HFFc6 (cell line): ENCODE data around the gene RIPOR3. TPM values are rescaled to one million over a fixed set of nuclear protein-coding genes. Genes with fewer than 3 reads are reported as not detected.

Experiments
- DNase-seq: peaks from one replicate; pipeline ENCODE4 v3.0.0-alpha.2; 2018
- H3K27ac Mint-ChIP-seq: 2 replicates; pipeline ENCODE4 v1.8.0; 2020; ENCODE audit warnings: mild to moderate bottlenecking, mixed read lengths
- H3K27me3 Mint-ChIP-seq: 2 replicates; pipeline ENCODE4 v1.8.0; 2021; ENCODE audit warnings: mild to moderate bottlenecking, moderate library complexity, mixed read lengths; ENCODE audit not compliant: insufficient read depth
- H3K36me3 Mint-ChIP-seq: 2 replicates; pipeline ENCODE4 v1.8.0; 2021; ENCODE audit warnings: low read depth, mixed read lengths
- H3K4me1 Mint-ChIP-seq: 2 replicates; pipeline ENCODE4 v1.8.0; 2020; ENCODE audit warnings: low read depth, mixed read lengths
- H3K4me3 Mint-ChIP-seq: 2 replicates; pipeline ENCODE4 v1.8.0; 2020; ENCODE audit warnings: mild to moderate bottlenecking, moderate library complexity, mixed read lengths
- H3K9me3 Mint-ChIP-seq: 2 replicates; pipeline ENCODE4 v1.8.0; 2020; ENCODE audit warnings: mild to moderate bottlenecking, mixed read lengths
- CTCF ChIP-seq: fragments of 200-600 bp; sonication (generic); IDR thresholded peaks from 2 replicates; pipeline ENCODE4 v1.5.0; 2021; ENCODE audit warnings: antibody characterized with exemption, mild to moderate bottlenecking
- total RNA-seq, 6 experiments: library from RNA; stranded (reverse); fragmentation: NEBNext Ultra II Directional; extraction: Animal tissue kit (Norgen Biotek cat#: 25700); gene quantifications; 2 replicates in 1 of 6; 3 replicates in 5 of 6; pipeline ENCODE4 v1.2.3, GENCODE V29; 2021

Gene RIPOR3
- total RNA-seq, 6 experiments from 2014 or later: 0.07 to 0.25 (median 0.11) TPM

GRCh38 chr20:50598074-50598473 lies 93.3 kb downstream of the RIPOR3 start:
- Mint-ChIP-seq H3K9me3 (no peaks in the 10 kb centered on the region), H3K27ac (no peak overlapping the region), H3K27me3 (peaks cover 32% of the 10 kb centered on the region), H3K36me3 (no peaks in the 10 kb centered on the region), H3K4me3 (no peak overlapping the region), H3K4me1 (no peaks in the 10 kb centered on the region)
- TF ChIP-seq CTCF: no peak
- DNase-seq: no peak

GRCh38 chr20:50597406-50597969 lies 93.9 kb downstream of the RIPOR3 start:
- TF ChIP-seq CTCF: no peak
- Mint-ChIP-seq H3K27ac (no peak overlapping the region), H3K36me3 (no peaks in the 10 kb centered on the region), H3K4me3 (no peak overlapping the region), H3K9me3 (no peaks in the 10 kb centered on the region), H3K4me1 (no peaks in the 10 kb centered on the region), H3K27me3 (peaks cover 32% of the 10 kb centered on the region)
- no peak for DNase-seq

- H3K9me3 Mint-ChIP-seq: no peaks in the 10 kb centered on the region
- no peaks in the 10 kb centered on the region for H3K4me1 Mint-ChIP-seq
- H3K27ac Mint-ChIP-seq: no peak overlapping the region
- H3K4me3 Mint-ChIP-seq: no peak overlapping the region
- no peak for DNase-seq
- peaks cover 34% of the 10 kb centered on the region for H3K27me3 Mint-ChIP-seq
- no peak for TF ChIP-seq CTCF
- no peaks in the 10 kb centered on the region for H3K36me3 Mint-ChIP-seq
Observed at GRCh38 chr20:50596694-50597021, 94.7 kb downstream of the RIPOR3 start.

GRCh38 chr20:50595988-50596693 lies 95.2 kb downstream of the RIPOR3 start:
- Mint-ChIP-seq H3K36me3 (no peaks in the 10 kb centered on the region; the same call in 1 of the 2 replicates), H3K9me3 (no peaks in the 10 kb centered on the region), H3K27ac (no peak overlapping the region), H3K27me3 (peaks cover 36% of the 10 kb centered on the region), H3K4me1 (no peaks in the 10 kb centered on the region), H3K4me3 (no peak overlapping the region)
- DNase-seq: no peak
- TF ChIP-seq CTCF: no peak

- H3K4me3 Mint-ChIP-seq: no peak overlapping the region
- no peaks in the 10 kb centered on the region; the same call in 1 of the 2 replicates for H3K36me3 Mint-ChIP-seq
- no peaks in the 10 kb centered on the region for H3K4me1 Mint-ChIP-seq
- peaks cover 33% of the 10 kb centered on the region for H3K27me3 Mint-ChIP-seq
- no peak overlapping the region for H3K27ac Mint-ChIP-seq
- DNase-seq: no peak
- no peaks in the 10 kb centered on the region for H3K9me3 Mint-ChIP-seq
- no peak for TF ChIP-seq CTCF
Observed at GRCh38 chr20:50595433-50595895, 95.9 kb downstream of the RIPOR3 start.
